ENCODE data around the gene CDRT15.
"Not testable (repeated sequence)": the region's sequence is repeated elsewhere in the genome, so short reads cannot be mapped to it uniquely, and the experiment has no call there.

The CDRT15 gene

GRCh38 chr17:14207791-14208190, 28.9 kb downstream of the CDRT15 start:
- no peak for DNase-seq

DNA sequence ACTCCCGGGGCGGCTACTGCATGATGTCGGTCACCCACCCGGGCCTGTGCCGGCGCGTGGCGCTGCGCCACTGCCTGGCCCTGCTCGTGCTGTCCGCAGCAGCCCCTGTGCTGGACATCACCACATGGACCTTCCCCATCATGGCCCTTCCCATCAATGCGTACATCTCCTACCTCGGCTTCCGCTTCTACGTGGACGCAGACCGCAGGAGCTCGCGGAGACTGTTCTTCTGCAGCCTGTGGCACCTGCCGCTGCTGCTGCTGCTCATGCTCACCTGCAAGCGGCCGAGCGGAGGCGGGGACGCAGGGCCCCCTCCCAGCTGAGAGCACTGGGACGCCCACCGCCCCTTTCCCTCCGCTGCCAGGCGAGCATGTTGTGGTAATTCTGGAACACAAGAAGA, 29.8 kb downstream of the CDRT15 start:
- DNase-seq, result no peak

DNA sequence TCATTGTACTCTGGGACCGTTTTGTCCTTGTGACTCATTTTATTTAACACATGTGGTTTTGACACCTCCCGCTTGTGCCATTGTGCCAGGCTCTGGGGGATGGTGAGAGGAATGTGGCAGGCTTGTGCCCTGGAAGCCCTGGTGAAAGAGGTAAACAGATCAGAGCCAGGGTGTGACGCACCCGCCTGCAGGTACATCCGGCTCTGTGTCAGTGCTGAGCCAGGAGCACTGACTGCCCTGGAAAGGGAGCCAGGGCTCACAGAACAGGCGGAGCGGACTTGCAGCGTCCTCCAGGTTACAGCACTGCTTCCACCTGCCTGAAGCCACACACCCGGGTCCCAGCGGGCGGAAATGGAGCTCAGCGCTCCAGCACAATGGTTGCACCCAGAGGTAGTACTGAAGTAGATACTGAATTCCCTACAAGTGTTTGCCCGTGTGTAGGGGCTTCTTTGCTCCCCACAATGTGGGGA, 30.6 kb downstream of the CDRT15 start:
- DNase-seq, result peak in 3 of 58 donors; percentile 4 to 19 (median 14)

DNA sequence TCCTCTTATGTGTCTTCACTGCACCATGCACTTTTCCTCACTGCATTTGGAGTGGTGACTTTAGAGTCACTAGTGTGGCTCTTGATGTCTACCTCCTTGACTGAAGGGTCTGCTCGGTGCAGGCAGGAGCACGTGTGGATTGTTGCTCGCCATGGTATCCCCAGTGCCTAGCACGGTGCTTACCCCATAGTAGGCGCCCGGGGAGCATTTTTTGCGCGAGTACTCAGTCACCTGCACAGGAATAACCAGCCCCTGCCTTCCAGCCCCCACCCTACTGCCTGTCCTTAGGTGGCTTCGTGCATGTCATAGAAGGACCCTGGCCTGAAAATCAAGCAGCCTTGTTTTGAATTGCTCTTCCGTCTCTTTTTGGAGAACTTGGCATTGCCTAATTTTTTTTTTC, 31.3 kb downstream of the CDRT15 start:
- no peak for DNase-seq

DNA sequence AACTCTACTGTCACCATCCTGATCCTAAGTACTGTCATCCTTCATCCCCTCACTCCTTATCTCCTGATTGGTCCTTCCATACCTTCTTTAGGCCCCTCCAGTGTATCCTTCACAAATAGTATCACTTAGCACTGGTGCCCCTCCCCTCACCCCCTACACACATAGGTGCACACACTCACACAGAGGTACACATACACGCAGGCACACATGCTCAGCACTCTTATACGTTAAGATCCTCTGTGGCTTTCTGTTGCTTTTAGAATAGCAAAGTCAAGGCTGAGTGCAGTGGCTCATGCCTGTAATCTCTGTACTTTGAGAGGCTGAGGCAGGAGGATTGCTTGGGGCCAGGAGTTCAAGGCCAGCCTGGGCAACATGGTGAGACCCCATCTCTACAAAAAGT, 32.1 kb downstream of the CDRT15 start:
- DNase-seq, result no peak

DNA sequence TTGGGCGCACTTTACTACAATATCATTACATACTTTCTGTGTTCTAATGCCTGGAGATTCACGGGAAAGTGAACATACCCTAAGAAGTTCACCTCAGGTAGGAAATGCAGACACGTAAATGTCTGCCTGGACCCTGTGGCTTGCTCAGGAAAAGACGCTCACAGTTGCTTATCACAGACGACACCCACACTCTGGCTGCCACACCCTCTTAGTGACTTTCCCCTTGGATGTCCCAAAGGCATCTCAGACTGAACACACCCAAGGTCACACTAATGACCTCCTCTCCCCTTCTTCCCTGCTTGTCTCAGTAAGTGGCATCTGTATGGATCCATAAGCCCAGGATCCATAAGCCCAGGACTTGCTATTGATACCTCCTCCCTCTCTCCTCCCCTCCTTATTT, 32.6 kb downstream of the CDRT15 start:
- no peak for DNase-seq

- DNase-seq, result no peak
Observed at GRCh38 chr17:14203388-14203787, 33.3 kb downstream of the CDRT15 start.

GRCh38 chr17:14202388-14203166, 34.1 kb downstream of the CDRT15 start:
- DNase-seq, result no peak

- DNase-seq, result no peak
Observed at GRCh38 chr17:14201988-14202380, 34.7 kb downstream of the CDRT15 start.

DNA sequence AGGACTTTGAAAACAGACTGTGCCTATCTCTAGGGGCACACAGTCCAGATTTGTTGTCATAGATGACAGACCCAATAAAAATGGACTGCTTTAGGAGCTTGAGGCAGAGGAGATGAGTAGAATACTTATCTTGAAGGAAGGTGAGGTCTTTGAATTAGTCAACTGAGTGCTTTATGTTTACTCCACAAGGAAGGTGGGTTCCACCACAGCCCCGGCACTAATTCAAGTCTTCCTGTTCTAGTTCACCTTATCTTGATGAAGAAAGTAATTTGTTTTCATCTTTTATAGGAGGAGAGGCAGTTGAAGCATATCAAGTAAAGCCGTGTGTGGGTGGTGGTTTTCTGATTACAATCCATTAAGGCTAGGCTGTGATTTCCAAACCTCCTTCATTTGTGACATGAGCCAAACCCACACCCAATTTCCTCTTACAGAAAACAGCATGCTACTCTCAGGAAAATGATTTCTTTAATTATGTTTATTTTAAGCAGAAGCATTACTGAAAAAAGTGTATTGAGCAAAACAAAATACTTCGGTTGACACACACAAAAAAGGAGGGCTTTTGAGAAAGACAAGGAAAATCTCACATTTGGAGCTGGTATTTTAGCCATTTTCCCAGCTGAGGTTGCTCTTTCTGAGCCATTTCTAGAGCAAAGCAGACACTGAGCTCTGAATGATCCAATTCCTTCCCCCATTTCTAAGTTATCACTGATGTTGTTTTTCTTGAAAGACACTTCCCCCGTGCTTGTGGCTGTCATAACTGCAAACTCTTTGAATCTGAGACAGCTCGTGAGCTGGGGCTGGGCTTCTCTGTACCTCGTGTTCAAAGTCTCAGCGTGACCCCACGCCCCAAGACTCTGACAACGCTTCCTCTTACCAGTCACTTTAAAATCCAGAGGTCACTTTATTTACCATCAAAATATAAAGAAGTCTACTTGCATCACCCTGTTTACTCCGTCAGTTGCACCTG, 35.4 kb downstream of the CDRT15 start:
- no peak for DNase-seq

DNA sequence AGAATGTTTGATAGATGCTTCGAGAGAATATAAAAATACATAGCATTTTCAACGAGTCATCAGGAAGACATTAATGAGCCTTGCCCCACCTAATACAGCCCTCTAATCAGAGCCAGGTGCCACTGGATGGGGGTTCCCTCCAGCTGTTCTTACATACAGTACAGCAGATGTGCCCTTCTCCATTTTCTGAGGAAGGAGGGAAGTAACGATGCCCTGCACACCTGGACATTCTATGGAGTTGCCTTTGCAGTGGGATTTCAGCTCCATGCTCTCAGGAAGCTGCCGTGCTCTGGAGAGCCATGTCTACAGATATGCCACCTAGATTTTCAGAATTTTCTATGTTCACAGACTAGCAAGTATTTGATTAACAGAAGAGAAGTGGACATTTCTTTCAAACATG, 36.3 kb downstream of the CDRT15 start:
- no peak for DNase-seq

DNA sequence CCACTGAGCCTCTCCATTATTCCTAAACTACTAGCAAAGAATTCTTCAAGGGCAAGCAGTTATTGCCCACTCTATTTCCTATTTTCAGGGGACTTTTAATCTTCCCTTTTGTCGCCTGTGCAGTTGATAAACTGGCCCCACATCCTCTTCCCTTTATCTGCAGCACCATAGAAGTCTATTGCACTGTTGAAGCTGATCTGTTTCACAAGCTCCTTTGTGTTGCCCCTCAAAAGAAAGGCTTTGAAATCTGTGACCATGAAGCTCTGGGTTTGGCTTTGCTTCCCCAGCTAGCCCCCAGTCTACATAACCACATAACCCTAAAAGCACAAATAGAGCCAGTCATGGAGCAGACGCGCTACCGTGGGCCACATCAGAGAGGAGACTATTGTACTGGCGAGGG, 37.1 kb downstream of the CDRT15 start:
- no peak for DNase-seq

- DNase-seq, result no peak
Observed at GRCh38 chr17:14198575-14198974, 38.1 kb downstream of the CDRT15 start.

DNA sequence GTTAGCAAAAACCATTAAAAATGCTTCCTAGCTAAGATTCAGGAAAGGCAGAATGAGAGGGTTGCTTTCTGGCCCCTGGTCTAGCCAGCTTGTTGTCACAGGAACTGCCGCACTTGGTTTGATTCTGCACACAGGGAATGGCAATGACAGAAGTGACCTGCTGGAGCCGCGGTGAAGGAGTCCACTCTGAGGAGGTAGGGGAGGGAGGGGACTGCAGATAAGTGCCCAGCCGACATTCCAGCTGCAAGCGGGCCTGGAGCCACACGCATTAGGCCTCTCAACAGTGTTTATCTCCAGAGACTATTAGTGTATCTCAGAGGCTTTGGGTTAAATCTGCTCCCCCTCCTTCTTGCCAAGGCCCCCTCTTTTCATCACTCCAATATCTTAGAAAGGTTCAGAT, 38.6 kb downstream of the CDRT15 start:
- DNase-seq, result no peak

- no peak for DNase-seq
Observed at GRCh38 chr17:14197586-14197985, 39.1 kb downstream of the CDRT15 start.

DNA sequence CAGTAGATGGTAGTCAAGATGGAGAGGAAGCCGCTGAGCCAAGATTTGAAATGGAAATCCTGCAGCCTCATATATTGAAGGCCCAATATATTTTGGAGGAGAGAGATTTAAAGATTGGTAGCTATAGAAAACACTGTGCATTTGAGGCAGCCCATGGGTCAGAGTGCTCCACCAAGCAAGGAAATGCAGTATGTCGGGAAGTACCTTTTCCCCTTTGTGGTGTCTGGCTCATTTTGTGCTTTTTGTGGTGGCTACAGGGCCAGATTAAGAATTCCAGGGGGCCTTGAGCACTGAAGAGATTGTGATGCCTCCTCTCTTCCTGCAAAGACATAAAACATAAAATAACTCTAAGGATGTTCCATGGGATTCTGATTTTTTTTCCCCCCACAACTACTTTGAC, 39.6 kb downstream of the CDRT15 start:
- no peak for DNase-seq

GRCh38 chr17:14196377-14196997, 40.2 kb downstream of the CDRT15 start:
- DNase-seq, result no peak

DNA sequence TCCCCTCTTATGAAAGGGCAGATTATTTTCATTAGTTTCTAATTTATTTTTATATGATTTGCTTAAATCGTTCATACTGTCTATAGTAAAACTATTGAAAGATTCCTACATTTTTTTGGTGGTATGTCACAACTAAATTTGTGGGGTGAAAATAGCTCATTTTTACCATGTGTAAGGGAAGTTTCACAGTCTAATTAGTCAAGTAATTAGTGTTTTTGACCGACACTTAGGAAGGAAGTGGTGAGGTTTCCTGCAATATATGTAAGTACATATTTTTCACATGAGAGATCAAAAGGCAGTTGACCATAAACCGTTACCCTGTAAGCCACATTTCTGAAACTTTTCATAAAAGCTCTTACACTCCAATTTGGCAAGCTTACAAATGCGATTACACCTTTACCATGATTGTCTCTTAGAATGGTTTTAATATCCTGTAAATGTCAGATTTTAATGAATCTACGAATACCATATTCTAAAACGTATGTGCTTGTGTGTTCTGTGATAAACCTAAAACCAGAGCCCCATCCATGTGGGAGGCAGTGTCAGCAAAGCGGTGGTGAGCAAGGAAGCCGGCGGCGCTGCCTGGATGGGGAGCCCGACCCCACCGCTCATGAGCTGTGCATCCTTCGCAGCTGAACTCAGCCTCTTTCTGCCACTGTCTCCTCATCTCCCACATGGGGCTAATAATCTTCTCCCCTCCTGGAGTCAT, 43.9 kb downstream of the CDRT15 start:
- DNase-seq, result not testable (repeated sequence)

DNA sequence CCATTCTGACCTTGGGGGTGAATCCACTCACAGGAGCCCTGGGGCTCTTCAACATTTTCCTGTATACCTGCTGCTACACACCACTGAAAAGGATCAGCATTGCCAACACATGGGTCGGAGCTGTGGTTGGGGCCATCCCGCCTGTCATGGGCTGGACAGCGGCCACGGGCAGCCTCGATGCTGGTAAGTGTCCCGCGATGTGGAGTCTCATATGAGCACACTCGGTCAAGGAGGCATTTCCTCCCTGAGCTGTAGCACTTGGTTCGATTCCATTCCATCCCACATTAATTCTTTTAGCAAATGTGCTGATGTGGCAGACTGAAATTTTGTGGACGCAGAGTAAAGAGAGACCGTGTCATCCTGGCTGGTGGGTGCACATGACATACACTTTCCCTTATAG, 44.6 kb downstream of the CDRT15 start:
- not testable (repeated sequence) for DNase-seq

DNA sequence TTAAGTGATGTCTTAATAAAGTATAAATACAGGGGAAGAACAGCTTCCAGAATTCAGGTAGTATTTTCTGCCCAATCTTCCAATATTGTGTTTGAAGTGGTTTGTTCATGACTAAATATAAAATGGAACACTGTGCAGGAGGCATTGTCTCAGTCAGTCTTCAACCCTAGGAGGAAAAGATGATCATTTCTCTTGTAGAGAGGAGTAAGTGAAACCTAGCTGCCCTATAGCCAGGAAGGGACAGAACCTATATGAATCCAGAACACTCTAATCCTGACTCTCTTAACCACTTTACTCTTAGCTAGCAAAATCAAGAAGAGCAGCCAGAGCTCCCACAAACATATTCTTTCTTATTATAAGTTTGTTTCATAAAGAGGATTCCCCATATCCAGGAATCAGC, 45.2 kb downstream of the CDRT15 start:
- DNase-seq, result not testable (repeated sequence)

DNA sequence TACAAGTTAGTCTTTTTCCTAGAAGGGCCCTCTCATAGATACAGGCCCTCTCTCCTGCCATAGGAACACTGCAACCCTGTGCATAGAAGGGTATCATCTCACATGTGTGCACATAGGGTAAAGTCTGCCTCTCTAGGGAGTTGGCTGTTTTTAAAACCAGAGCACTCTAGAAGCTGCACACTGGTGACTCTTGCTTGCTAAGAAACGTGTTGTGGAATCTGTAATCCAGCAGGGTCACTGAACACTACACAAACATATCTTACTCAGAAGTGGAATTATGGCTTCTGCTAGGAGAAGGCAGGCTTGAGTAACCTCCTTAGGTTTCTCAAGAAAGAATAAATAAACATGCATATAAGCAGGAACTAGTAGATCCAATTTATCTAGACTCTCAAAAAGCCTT, 45.9 kb downstream of the CDRT15 start:
- not testable (repeated sequence) for DNase-seq
